Type B pancreatic cell (in vitro differentiated cells): ENCODE data around the gene MMP24. TPM values are rescaled to one million over a fixed set of nuclear protein-coding genes. Genes with fewer than 3 reads are reported as not detected.
A peak's percentile ranks its signal among the peaks of the same experiment; 100 is the strongest.

Source experiments
- DNase-seq: peaks from one replicate; pipeline ENCODE4 v3.0.0; 2021; ENCODE audit warnings: mixed read lengths; ENCODE audit not compliant: unreplicated experiment; ENCODE audit errors: extremely low spot score
- H3K27ac Mint-ChIP-seq: 2 replicates; pipeline ENCODE4 v1.8.0; 2021; ENCODE audit warnings: mild to moderate bottlenecking, mixed read lengths
- H3K27me3 Mint-ChIP-seq: 2 replicates; pipeline ENCODE4 v1.8.0; 2021; ENCODE audit warnings: mixed read lengths
- H3K36me3 Mint-ChIP-seq: 2 replicates; pipeline ENCODE4 v1.8.0; 2021; ENCODE audit warnings: mixed read lengths
- H3K4me1 Mint-ChIP-seq: one replicate; pipeline ENCODE4 v1.8.0; 2021; ENCODE audit warnings: mixed read lengths; ENCODE audit not compliant: unreplicated experiment
- H3K4me3 Mint-ChIP-seq: 2 replicates; pipeline ENCODE4 v1.8.0; 2021; ENCODE audit warnings: mild to moderate bottlenecking, mixed read lengths
- H3K9me3 Mint-ChIP-seq: 2 replicates; pipeline ENCODE4 v1.8.0; 2021; ENCODE audit warnings: mixed read lengths
- CTCF ChIP-seq: fragments of 200-600 bp; sonication (generic); conservative IDR thresholded peaks from 2 replicates; pipeline ENCODE4 v1.5.0; 2021; ENCODE audit warnings: antibody characterized with exemption, mild to moderate bottlenecking
- total RNA-seq: library from RNA; stranded (reverse); gene quantifications from 2 replicates; pipeline ENCODE4 v1.2.1, GENCODE V29; 2021; ENCODE audit warnings: low replicate concordance

The MMP24 gene
- total RNA-seq, 1 donor from 2014 or later, result 2.6 TPM

- TF ChIP-seq CTCF, result no peak
- no peaks in the 10 kb centered on the region for H3K9me3 Mint-ChIP-seq
- no peak overlapping the region for H3K4me3 Mint-ChIP-seq
- no peaks in the 10 kb centered on the region for H3K27me3 Mint-ChIP-seq
- H3K4me1 Mint-ChIP-seq, result peaks cover 32% of the 10 kb centered on the region
- no peak for DNase-seq
- H3K27ac Mint-ChIP-seq, result peak overlapping the region; percentile 58
- H3K36me3 Mint-ChIP-seq, result no peaks in the 10 kb centered on the region
Measured at GRCh38 chr20:35325401-35325800, 98.9 kb downstream of the MMP24 start.

- no peak for DNase-seq
- no peaks in the 10 kb centered on the region for H3K9me3 Mint-ChIP-seq
- H3K4me3 Mint-ChIP-seq, result no peak overlapping the region
- no peak for TF ChIP-seq CTCF
- peaks cover 26% of the 10 kb centered on the region for H3K4me1 Mint-ChIP-seq
- H3K27ac Mint-ChIP-seq, result peak overlapping the region; percentile 58
- no peaks in the 10 kb centered on the region for H3K27me3 Mint-ChIP-seq
- H3K36me3 Mint-ChIP-seq, result no peaks in the 10 kb centered on the region
Measured at GRCh38 chr20:35326021-35326739, 99.7 kb downstream of the MMP24 start.

Other genes starting within 250 kb of the MMP24 start
- 102 TPM in 2 replicates for gene TRPC4AP, start 133.9 kb upstream of the MMP24 start, total RNA-seq
- gene EDEM2, start 79.4 kb upstream of the MMP24 start, total RNA-seq, result 27.3 and 33.1 TPM in 2 replicates
- gene PROCR, start 54.6 kb upstream of the MMP24 start, total RNA-seq, result 0.76 and 5.8 TPM in 2 replicates
- gene MMP24OS, start 51.4 kb downstream of the MMP24 start, total RNA-seq, result 63.1 and 77.1 TPM in 2 replicates
- 124 and 185 TPM in 2 replicates for gene EIF6, start 58.1 kb downstream of the MMP24 start, total RNA-seq
- gene FAM83C, start 65.7 kb downstream of the MMP24 start, total RNA-seq, result not detected in 2 replicates
- gene UQCC1, start 185.3 kb downstream of the MMP24 start, total RNA-seq, result 41.3 and 62.4 TPM in 2 replicates
- 1.3 TPM in 1 of 2 replicates, not detected in the other for gene GDF5, start 211.5 kb downstream of the MMP24 start, total RNA-seq
- gene CEP250, start 228.9 kb downstream of the MMP24 start, total RNA-seq, result 48.7 and 57.1 TPM in 2 replicates